HEK293T (cell line): ENCODE data around the gene SHANK1.

Experiments used
- ELF4 ChIP-seq: fragments of 450-650 bp; IDR thresholded peaks from 2 replicates; pipeline ENCODE4 v1.6.1; 2017; ENCODE audit warnings: antibody characterized with exemption
- FOXA1 ChIP-seq: fragments of 450-650 bp; IDR thresholded peaks from 2 replicates; pipeline ENCODE4 v1.6.1; 2016; ENCODE audit warnings: mild to moderate bottlenecking
- FOXM1 ChIP-seq: fragments of 450-650 bp; IDR thresholded peaks from 2 replicates; pipeline ENCODE4 v1.6.1; 2017; ENCODE audit warnings: mild to moderate bottlenecking, borderline replicate concordance
- NFRKB ChIP-seq: fragments of 450-650 bp; IDR thresholded peaks from 2 replicates; pipeline ENCODE4 v1.6.1; 2016; ENCODE audit warnings: mild to moderate bottlenecking, moderate library complexity
- PKNOX1 ChIP-seq: fragments of 450-650 bp; IDR thresholded peaks from 2 replicates; pipeline ENCODE4 v1.6.1; 2016
- SP1 ChIP-seq: fragments of 450-650 bp; IDR thresholded peaks from 2 replicates; pipeline ENCODE4 v1.6.1; 2017
- SUZ12 ChIP-seq: fragments of 450-650 bp; IDR thresholded peaks from 2 replicates; pipeline ENCODE4 v1.6.1; 2016; ENCODE audit warnings: mild to moderate bottlenecking

GRCh38 chr19:50710094-50710493 is 9.5 kb downstream of the SHANK1 start:
- no peak for TF ChIP-seq FOXM1
- TF ChIP-seq SP1, result no peak
- TF ChIP-seq FOXA1, result no peak
- no peak for TF ChIP-seq NFRKB
- TF ChIP-seq ELF4, result no peak
- no peak for TF ChIP-seq SUZ12
- no peak for TF ChIP-seq PKNOX1
